ENCODE results near the gene ABCC1.

The ABCC1 gene

DNA sequence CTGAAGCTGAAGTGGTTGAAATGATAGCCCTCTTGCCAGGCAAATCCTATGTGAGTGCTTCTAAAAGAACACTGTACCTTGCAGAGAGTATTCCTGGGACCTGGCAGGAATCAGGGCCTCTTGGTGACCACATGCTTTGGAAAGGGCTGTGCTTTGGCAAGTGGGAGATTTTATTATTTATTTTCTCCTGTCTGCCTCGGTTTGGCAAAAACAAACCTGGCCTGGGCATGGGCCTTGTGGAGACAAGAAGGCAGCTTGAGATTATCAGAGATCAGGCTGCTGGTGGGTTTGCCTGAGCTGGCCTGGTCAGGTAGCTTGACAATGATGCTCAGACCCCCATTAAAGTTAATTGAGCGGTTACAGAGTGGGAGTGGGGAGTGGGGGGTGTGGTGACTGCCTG lies 24.6 kb downstream of the ABCC1 start:
- H3K4me2 ChIP-seq (ENCODE audit: low read length) = no peak overlapping the region
- no peaks in the 10 kb centered on the region for H3K9me2 ChIP-seq (ENCODE audit: low read depth, low read length)
- H3K4me3 ChIP-seq (ENCODE audit: low read depth, low read length, poor library complexity, severe bottlenecking) = no peak overlapping the region
- H3K27me3 ChIP-seq (ENCODE audit: insufficient read depth, low read length) = no peaks in the 10 kb centered on the region
- TF ChIP-seq, protein P1, sequence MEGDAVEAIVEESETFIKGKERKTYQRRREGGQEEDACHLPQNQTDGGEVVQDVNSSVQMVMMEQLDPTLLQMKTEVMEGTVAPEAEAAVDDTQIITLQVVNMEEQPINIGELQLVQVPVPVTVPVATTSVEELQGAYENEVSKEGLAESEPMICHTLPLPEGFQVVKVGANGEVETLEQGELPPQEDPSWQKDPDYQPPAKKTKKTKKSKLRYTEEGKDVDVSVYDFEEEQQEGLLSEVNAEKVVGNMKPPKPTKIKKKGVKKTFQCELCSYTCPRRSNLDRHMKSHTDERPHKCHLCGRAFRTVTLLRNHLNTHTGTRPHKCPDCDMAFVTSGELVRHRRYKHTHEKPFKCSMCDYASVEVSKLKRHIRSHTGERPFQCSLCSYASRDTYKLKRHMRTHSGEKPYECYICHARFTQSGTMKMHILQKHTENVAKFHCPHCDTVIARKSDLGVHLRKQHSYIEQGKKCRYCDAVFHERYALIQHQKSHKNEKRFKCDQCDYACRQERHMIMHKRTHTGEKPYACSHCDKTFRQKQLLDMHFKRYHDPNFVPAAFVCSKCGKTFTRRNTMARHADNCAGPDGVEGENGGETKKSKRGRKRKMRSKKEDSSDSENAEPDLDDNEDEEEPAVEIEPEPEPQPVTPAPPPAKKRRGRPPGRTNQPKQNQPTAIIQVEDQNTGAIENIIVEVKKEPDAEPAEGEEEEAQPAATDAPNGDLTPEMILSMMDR (IDR thresholded peaks at IDR 0.05; ENCODE audit: low read length) = no peak
- peaks cover 32% of the 10 kb centered on the region for H3K9me3 ChIP-seq (ENCODE audit: low read length)
- no peak overlapping the region for H3K9ac ChIP-seq (ENCODE audit: low read length)
- peaks cover 91% of the 10 kb centered on the region for H3K36me3 ChIP-seq (ENCODE audit: insufficient read depth, low read length)
- no peaks in the 10 kb centered on the region for H4K20me1 ChIP-seq (ENCODE audit: insufficient read depth, low read length)
- H3K27ac ChIP-seq (ENCODE audit: low read depth, low read length, poor library complexity, severe bottlenecking) = no peak overlapping the region
- no peaks in the 10 kb centered on the region for H3F3A ChIP-seq (ENCODE audit: insufficient read depth, low read length)
- H2AFZ ChIP-seq (ENCODE audit: low read length) = no peak overlapping the region
- no peaks in the 10 kb centered on the region for H3K4me1 ChIP-seq (ENCODE audit: insufficient read depth, low read length, severe bottlenecking)
- H3K79me2 ChIP-seq (ENCODE audit: insufficient read depth, low read length) = peaks cover 89% of the 10 kb centered on the region

DNA sequence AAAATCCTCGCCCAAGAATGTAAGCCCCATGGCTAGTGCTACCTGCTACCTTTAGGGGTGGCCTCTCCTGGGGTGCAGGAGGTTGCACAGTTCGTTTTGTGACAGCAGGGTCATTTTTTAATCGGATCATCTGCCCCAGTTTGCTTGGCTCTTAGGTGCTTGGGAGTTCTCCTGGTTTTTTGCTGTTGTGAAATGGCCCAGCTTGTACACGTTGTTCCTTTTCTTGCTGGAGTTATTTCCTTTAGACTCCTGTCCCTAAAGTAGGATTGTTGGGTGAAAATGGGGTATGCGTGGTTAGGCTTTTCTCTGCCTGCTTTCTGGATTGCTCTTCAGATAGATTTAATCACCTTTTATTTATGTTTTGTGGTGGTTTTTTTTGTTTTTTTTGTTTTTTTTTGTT lies 25.8 kb downstream of the ABCC1 start:
- H3K36me3 ChIP-seq (ENCODE audit: insufficient read depth, low read length) = peaks cover 94% of the 10 kb centered on the region
- H3K27ac ChIP-seq (ENCODE audit: low read depth, low read length, poor library complexity, severe bottlenecking) = no peak overlapping the region
- H2AFZ ChIP-seq (ENCODE audit: low read length) = no peak overlapping the region
- no peak overlapping the region for H3K9ac ChIP-seq (ENCODE audit: low read length)
- no peak overlapping the region for H3K4me3 ChIP-seq (ENCODE audit: low read depth, low read length, poor library complexity, severe bottlenecking)
- H3K9me3 ChIP-seq (ENCODE audit: low read length) = peaks cover 37% of the 10 kb centered on the region
- H3K4me2 ChIP-seq (ENCODE audit: low read length) = no peak overlapping the region
- no peaks in the 10 kb centered on the region for H3K4me1 ChIP-seq (ENCODE audit: insufficient read depth, low read length, severe bottlenecking)
- no peaks in the 10 kb centered on the region for H3K27me3 ChIP-seq (ENCODE audit: insufficient read depth, low read length)
- H3K9me2 ChIP-seq (ENCODE audit: low read depth, low read length) = no peaks in the 10 kb centered on the region
- H3K79me2 ChIP-seq (ENCODE audit: insufficient read depth, low read length) = peaks cover 88% of the 10 kb centered on the region
- H4K20me1 ChIP-seq (ENCODE audit: insufficient read depth, low read length) = no peaks in the 10 kb centered on the region
- TF ChIP-seq, protein P1 (IDR thresholded peaks at IDR 0.05; ENCODE audit: low read length) = no peak
- no peak for TF ChIP-seq EZH2 (IDR thresholded peaks at IDR 0.05; ENCODE audit: borderline replicate concordance, low read length)
- no peaks in the 10 kb centered on the region for H3F3A ChIP-seq (ENCODE audit: insufficient read depth, low read length)

DNA sequence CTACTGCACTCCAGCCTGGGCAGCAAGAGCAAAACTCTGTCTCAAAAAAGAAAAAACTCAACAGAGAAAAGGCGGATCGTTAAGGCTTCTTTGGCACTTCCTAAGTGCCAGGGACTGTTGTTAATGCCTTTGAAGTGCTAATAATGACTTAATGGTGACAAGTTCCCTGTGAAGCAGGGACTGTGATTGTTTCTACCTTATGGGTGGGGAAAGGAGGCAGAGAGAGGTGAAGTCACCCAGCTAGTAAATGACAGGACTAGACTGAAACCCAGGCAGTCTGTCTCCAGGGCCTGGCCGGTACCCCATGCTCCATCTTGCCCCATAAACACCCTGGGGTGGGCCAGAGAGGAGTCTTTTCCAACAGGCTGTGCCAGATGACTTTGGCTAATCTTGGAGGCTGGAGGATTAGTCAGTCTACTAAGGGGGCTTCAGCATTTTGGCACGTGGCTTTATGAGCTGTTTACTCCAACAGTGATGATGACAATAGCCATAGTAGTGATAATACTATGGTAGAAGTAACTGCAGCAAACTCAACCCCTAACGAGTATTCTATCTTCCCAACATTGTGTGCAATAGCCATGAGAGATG lies 26.9 kb downstream of the ABCC1 start:
- Histone ChIP-seq H3K9me3 (ENCODE audit: low read length) (peaks cover 41% of the 10 kb centered on the region), H3K4me3 (ENCODE audit: low read depth, low read length, poor library complexity, severe bottlenecking) (no peak overlapping the region), H3K4me1 (ENCODE audit: insufficient read depth, low read length, severe bottlenecking) (no peaks in the 10 kb centered on the region), H3F3A (ENCODE audit: insufficient read depth, low read length) (no peaks in the 10 kb centered on the region), H3K9ac (ENCODE audit: low read length) (no peak overlapping the region), H3K36me3 (ENCODE audit: insufficient read depth, low read length) (peaks cover 94% of the 10 kb centered on the region), H2AFZ (ENCODE audit: low read length) (no peak overlapping the region), H3K79me2 (ENCODE audit: insufficient read depth, low read length) (peaks cover 79% of the 10 kb centered on the region), H3K27ac (ENCODE audit: low read depth, low read length, poor library complexity, severe bottlenecking) (no peak overlapping the region), H4K20me1 (ENCODE audit: insufficient read depth, low read length) (no peaks in the 10 kb centered on the region), H3K4me2 (ENCODE audit: low read length) (no peak overlapping the region), H3K27me3 (ENCODE audit: insufficient read depth, low read length) (no peaks in the 10 kb centered on the region), H3K9me2 (ENCODE audit: low read depth, low read length) (no peaks in the 10 kb centered on the region)
- no peak for TF ChIP-seq EZH2 (IDR thresholded peaks at IDR 0.05; ENCODE audit: borderline replicate concordance, low read length)
- TF ChIP-seq, protein P1 (IDR thresholded peaks at IDR 0.05; ENCODE audit: low read length) = no peak
